ENCODE data around the gene CRHR2.

CRHR2 gene

DNA sequence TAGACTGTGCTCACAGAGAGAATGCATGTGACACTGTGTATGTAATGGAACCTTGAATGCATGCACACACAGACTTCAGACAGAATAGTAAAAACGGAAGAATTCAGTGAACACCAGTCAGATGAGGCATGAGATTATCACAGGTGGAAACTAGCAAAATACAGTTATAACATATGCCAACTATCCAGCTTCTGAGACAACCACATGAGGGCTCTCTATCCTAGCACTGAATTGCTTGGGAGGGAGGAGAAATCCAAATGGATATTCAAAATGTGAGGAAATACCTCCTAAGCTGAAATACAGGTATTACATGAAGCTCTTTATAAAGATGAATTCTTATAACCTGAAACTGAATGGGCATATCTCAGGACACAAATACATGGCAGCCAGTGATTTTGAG lies 57.0 kb downstream of the CRHR2 start:
- ATAC-seq (ENCODE audit: low read depth) (no peak), DNase-seq (ENCODE audit: low spot score) (no peak)
- Histone ChIP-seq H3K9me3 (ENCODE audit: severe bottlenecking) (no peaks in the 10 kb centered on the region), H3K4me3 (ENCODE audit: severe bottlenecking) (no peak overlapping the region), H3K27me3 (ENCODE audit: insufficient read depth, poor library complexity, severe bottlenecking) (no peaks in the 10 kb centered on the region), H3K36me3 (ENCODE audit: low read depth) (peaks cover 99% of the 10 kb centered on the region), H3K27ac (ENCODE audit: poor library complexity, severe bottlenecking) (no peak overlapping the region), H3K4me1 (ENCODE audit: insufficient read depth, poor library complexity, severe bottlenecking) (no peaks in the 10 kb centered on the region)
- TF ChIP-seq, protein P1, sequence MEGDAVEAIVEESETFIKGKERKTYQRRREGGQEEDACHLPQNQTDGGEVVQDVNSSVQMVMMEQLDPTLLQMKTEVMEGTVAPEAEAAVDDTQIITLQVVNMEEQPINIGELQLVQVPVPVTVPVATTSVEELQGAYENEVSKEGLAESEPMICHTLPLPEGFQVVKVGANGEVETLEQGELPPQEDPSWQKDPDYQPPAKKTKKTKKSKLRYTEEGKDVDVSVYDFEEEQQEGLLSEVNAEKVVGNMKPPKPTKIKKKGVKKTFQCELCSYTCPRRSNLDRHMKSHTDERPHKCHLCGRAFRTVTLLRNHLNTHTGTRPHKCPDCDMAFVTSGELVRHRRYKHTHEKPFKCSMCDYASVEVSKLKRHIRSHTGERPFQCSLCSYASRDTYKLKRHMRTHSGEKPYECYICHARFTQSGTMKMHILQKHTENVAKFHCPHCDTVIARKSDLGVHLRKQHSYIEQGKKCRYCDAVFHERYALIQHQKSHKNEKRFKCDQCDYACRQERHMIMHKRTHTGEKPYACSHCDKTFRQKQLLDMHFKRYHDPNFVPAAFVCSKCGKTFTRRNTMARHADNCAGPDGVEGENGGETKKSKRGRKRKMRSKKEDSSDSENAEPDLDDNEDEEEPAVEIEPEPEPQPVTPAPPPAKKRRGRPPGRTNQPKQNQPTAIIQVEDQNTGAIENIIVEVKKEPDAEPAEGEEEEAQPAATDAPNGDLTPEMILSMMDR (IDR thresholded peaks at IDR 0.05; ENCODE audit: poor library complexity, severe bottlenecking), result no peak

DNA sequence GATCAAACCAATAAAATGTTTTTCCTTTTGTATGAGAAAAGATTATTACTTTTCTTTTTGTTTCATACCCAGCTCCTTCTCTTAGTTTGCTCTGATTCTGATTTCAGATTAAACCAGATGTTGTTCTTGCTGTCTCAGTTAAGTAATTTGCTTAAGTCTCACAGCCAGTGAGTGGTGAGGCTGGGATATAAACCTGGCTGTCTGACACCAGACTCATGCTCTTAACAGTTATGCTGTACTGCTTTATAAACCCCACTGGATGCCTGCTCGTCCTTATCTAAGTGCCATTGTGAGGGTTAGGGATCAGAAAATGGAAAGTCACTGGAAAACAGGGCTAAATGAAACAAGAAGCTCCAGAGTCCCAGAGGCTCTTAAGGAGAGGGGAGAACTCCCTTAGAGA lies 63.3 kb downstream of the CRHR2 start:
- ATAC-seq (ENCODE audit: low read depth), result no peak
- H3K36me3 ChIP-seq (ENCODE audit: low read depth), result peaks cover 99% of the 10 kb centered on the region

DNA sequence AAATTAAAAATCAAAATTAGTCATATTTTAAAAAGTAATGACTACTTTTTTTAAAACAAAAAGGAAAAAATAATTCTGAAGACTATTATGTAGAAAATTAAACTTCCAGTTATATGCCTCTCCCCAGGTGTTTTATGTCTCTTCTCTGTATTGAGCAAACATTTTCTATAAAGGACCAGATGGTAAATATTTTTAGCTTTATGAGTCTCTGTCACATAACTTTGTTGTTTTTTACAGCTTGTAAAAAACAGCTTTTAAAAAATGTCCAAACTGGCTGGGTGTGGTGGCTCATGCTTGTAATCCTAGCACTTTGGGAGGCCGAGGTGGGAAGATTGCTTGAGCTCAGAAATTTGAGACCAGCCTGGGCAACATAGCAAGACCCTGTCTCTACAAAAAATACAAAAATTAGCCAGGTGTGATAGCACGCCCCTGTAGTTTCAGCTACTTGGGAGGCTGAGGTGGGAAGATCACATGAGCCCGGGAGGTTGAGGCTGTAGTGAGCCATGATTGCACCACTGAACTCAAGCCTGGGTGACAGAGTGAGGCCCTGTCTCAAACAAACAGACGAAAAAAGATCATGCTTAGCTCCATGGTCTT lies 64.1 kb downstream of the CRHR2 start:
- no peak overlapping the region for H3K4me3 ChIP-seq (ENCODE audit: severe bottlenecking)
- no peak for DNase-seq (ENCODE audit: low spot score)
- no peaks in the 10 kb centered on the region for H3K9me3 ChIP-seq (ENCODE audit: severe bottlenecking)
- ATAC-seq (ENCODE audit: low read depth), result no peak
- peaks cover 99% of the 10 kb centered on the region for H3K36me3 ChIP-seq (ENCODE audit: low read depth)
- no peaks in the 10 kb centered on the region for H3K27me3 ChIP-seq (ENCODE audit: insufficient read depth, poor library complexity, severe bottlenecking)
- peaks cover 2% of the 10 kb centered on the region for H3K4me1 ChIP-seq (ENCODE audit: insufficient read depth, poor library complexity, severe bottlenecking)
- TF ChIP-seq, protein P1 (IDR thresholded peaks at IDR 0.05; ENCODE audit: poor library complexity, severe bottlenecking), result no peak
- no peak overlapping the region for H3K27ac ChIP-seq (ENCODE audit: poor library complexity, severe bottlenecking)

More for the DNA sequence above, 63.3 kb downstream of the CRHR2 start:
- H3K27ac ChIP-seq (ENCODE audit: poor library complexity, severe bottlenecking), result no peak overlapping the region
- no peak overlapping the region for H3K4me3 ChIP-seq (ENCODE audit: severe bottlenecking)
- H3K4me1 ChIP-seq (ENCODE audit: insufficient read depth, poor library complexity, severe bottlenecking), result no peaks in the 10 kb centered on the region
- H3K9me3 ChIP-seq (ENCODE audit: severe bottlenecking), result no peaks in the 10 kb centered on the region
- H3K27me3 ChIP-seq (ENCODE audit: insufficient read depth, poor library complexity, severe bottlenecking), result no peaks in the 10 kb centered on the region
- DNase-seq (ENCODE audit: low spot score), result no peak
- TF ChIP-seq, protein P1 (IDR thresholded peaks at IDR 0.05; ENCODE audit: poor library complexity, severe bottlenecking), result no peak

DNA sequence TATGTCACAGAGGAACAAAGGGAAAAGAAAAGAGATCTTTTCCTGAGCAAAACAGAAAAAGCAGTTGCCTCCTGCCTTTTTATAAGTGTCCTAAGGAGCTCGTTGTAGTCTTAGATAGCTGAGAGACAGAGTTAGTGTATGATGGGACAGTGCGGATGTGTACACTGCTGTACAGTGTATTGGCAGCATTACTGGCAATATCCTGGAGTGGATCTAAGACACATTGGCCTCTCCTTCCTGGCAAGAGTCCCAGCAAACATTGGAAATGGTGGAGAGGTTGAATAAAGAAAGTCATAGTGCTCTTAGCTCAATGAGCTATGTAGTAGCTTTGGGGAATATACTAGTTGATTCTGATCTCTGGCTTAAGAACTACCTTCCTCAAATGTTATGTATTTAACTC lies 64.9 kb downstream of the CRHR2 start:
- H3K36me3 ChIP-seq (ENCODE audit: low read depth), result peaks cover 100% of the 10 kb centered on the region
- ATAC-seq (ENCODE audit: low read depth), result no peak
- no peak for DNase-seq (ENCODE audit: low spot score)
- H3K4me1 ChIP-seq (ENCODE audit: insufficient read depth, poor library complexity, severe bottlenecking), result peaks cover 10% of the 10 kb centered on the region
- TF ChIP-seq, protein P1 (IDR thresholded peaks at IDR 0.05; ENCODE audit: poor library complexity, severe bottlenecking), result no peak
- no peaks in the 10 kb centered on the region for H3K9me3 ChIP-seq (ENCODE audit: severe bottlenecking)
- no peak overlapping the region for H3K27ac ChIP-seq (ENCODE audit: poor library complexity, severe bottlenecking)
- no peak overlapping the region for H3K4me3 ChIP-seq (ENCODE audit: severe bottlenecking)
- no peaks in the 10 kb centered on the region for H3K27me3 ChIP-seq (ENCODE audit: insufficient read depth, poor library complexity, severe bottlenecking)

DNA sequence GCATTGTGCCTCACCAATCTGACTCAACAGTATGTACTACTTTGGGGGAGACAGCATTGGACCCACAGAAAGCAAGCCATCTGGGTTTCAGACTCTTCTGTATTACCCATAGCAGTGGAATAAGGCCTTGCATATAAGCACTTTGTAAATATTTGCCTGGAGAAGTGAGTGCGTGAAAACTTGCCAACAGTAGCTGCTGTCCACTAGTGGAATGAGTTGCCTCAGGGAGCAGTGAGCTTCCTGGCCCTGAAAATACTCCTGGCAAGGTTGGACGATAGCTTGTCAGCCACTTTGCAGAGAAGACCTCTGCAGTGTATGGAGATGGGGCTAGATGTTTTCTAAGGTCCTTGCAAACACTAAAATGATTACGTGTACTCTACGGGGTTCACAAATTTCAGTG lies 65.9 kb downstream of the CRHR2 start:
- Histone ChIP-seq H3K27me3 (ENCODE audit: insufficient read depth, poor library complexity, severe bottlenecking) (no peaks in the 10 kb centered on the region), H3K36me3 (ENCODE audit: low read depth) (peaks cover 100% of the 10 kb centered on the region), H3K4me1 (ENCODE audit: insufficient read depth, poor library complexity, severe bottlenecking) (peaks cover 19% of the 10 kb centered on the region), H3K4me3 (ENCODE audit: severe bottlenecking) (no peak overlapping the region), H3K9me3 (ENCODE audit: severe bottlenecking) (no peaks in the 10 kb centered on the region), H3K27ac (ENCODE audit: poor library complexity, severe bottlenecking) (no peak overlapping the region)
- ATAC-seq (ENCODE audit: low read depth) (no peak), DNase-seq (ENCODE audit: low spot score) (no peak)
- TF ChIP-seq, protein P1 (IDR thresholded peaks at IDR 0.05; ENCODE audit: poor library complexity, severe bottlenecking), result no peak
